NOMO-1 treated with dmso at 0.1 percent for 144 hours (cell line): ENCODE data around the gene ZNF333.

ENCODE experiments used
- DNase-seq: peaks from one replicate; lab custom pipeline; 2025; ENCODE audit not compliant: unreplicated experiment; lab: John Stamatoyannopoulos, UW

The ZNF333 gene

GRCh38 chr19:14689598-14690503 is at the start of gene ZNF333:
Gene ZNF333, plus strand, starts transcription at chr19:14690048. Its CDS starts 3,444 bp downstream, at chr19:14693492.
- DNase-seq = peak; percentile 91

GRCh38 chr19:14648506-14648905 is 41.3 kb upstream of the ZNF333 start:
- no peak for DNase-seq

DNA sequence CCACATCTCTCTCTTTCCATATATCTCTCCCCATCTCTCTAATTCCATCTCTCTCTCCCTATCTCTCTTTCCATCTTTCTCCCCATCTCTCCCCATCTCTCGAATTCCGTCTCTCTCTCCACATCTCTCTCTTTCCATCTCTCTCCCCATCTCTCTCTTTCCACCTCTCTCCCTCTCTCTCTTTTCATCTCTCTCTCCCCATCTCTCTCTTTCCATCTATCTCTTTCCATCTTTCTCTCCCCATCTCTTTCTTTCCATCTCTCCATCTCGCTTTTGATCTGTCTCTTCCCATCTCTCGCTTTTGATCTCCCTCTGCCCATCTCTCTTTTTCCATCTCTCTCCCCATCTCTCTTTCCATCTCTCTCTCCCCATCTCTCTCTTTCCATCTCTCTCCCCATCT is 40.8 kb upstream of the ZNF333 start:
- DNase-seq = no peak

- no peak for DNase-seq
These were observed 39.7 kb upstream of the ZNF333 start for GRCh38 chr19:14650161-14650560.

DNA sequence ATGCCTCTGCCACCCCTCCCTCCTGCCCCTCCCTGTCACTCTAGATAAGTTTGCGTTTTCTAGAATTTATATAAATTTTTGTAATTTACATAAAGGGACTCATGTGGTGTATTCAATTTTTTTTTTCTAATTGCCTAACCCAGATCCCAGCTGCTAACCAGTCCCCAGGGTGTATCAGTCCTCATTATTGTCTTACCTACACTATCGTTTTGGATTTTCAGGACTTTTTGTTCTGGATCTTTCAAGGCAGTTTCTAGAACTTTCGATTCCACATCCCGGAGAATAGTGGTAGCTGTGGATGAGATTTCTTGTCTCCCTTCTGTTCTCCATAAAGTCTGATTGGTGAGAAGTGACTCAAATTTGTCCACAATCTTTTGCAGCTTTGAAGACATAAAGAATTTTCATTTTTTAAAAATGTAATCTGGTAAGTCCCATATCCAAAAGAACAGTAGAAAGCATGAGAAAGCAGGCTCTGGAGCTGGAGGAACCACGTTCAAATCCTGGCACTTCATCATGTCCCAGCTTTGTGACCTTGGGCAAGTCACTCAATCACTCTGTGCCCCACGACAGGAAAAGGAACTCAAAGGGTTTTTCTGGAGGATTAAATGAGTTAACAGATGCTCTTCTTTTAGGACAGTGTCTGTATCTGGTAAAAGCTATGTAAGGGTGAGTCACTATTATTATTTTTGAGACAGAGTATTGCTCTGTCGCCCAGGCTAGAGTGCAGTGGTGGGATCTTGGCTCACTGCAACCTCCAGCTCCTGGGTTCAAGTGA is 34.9 kb upstream of the ZNF333 start:
- no peak for DNase-seq

- DNase-seq = no peak
These were observed 34.1 kb upstream of the ZNF333 start for GRCh38 chr19:14655726-14656125.

DNA sequence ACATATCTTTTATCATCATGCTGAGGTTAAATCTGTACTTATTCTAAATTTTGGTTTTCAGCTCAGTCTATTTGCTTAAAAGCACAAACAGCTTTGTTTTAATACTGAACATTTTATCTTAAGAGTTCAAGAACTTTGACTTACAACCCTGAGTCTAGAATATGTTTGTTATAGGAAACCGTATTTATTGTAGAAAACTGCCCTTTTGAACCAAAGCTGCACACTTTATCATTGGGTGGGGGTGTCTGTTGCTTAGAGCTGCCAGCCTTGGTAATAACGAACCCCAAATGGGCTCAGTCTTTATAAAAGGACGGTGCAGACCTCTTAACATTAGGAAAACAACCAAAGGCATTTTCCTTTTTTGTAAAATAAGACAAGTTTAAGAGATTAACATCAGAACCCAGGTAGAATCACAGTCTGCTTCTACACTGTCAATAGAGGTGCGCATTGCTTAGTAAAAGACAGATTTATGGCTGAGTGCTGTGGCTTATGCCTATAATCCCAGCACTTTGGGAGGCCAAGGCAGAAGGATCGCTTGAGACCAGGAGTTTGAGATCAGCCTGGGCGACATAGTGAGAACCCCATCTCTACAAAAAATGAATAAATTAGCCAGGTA is 29.9 kb upstream of the ZNF333 start:
- no peak for DNase-seq

DNA sequence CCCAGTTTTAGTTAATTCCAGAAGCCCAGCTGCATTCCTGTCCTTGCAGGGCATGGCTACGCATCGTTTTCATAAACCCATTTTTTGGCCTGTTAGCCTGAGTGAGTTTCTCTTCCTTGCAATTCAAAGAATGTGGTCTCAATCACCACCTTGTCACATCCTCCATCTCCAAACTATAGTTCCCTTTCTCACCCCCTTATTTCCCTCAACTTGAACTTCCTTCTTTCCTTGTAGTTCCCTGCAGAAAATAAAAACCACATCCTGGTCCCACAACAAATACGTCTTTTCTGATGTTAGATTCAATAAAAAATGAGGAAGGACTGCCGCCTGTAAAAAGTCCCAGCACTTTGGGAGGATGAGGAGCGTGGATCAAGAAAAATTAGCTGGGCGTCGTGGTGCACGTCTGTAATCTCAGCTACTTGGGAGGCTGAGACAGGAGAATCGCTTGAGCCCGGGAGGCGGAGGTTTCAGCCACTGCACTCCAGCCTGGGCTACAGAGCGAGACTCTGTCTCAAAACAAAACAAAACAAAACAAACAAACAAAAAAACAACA is 28.4 kb upstream of the ZNF333 start:
- DNase-seq = peak; percentile 43

GRCh38 chr19:14669940-14670339 is 19.9 kb upstream of the ZNF333 start:
- DNase-seq = no peak

DNA sequence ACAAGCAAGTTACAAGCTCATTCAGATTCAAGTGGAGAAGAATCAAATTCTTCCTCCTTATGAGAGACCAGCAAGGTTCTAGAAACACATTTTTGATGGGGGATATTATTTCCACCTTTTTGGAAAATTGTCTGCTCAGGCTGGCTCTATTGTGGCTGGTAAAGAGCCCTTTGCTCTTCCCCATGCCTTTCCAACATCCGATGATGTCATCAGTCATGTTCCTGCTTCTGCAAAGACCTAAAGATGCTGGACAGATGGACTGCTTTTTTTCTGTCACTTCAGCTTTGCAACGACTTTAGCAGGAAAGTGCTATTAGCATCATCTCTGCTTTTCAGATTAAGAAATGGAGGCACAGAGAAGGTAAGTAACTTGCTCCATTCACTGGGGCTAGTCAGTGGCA is 19.4 kb upstream of the ZNF333 start:
- DNase-seq = no peak

DNA sequence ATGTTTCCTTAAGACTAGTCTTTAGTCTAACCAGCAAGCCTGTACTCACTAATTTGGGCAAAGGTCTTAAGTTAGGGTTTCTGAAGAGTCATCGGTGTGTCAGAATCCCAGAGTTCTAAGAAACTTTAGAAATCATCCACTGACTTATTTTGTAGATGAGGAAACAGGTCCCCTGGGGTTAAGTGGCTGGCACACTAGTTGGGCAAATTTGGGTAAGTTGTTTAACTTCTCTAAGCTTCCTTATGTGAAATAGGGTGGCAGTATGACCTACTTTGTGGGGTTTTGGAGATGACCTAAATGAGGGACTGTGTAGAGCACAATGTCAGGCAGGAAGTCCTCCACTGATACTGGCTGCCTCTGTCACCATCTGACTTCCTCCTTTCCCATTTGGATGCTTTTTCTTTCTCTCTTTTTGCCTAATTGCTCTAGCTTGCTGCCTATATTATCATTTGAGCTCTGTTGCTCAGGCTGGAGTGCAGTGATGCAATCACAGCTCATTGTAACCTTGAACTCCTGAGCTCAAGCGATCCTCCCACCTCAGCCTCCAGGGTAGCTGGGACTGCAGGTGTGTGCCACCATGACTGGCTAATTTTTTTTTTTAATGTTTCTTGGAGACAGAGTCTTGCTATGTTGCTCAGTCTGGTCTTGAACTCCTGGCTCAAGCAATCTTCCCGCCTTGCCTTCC is 17.5 kb upstream of the ZNF333 start:
- peak; percentile 63 for DNase-seq

GRCh38 chr19:14673088-14673487 is 16.8 kb upstream of the ZNF333 start:
- no peak for DNase-seq

GRCh38 chr19:14674764-14675163 is 15.1 kb upstream of the ZNF333 start, which contains the start of gene ADGRE3:
Gene ADGRE3, minus strand, starts transcription at chr19:14674844. Its CDS starts 74 bp downstream, at chr19:14674770.
- DNase-seq = peak; percentile 51

- DNase-seq = no peak
These were observed 13.1 kb upstream of the ZNF333 start for GRCh38 chr19:14676762-14677161.

DNA sequence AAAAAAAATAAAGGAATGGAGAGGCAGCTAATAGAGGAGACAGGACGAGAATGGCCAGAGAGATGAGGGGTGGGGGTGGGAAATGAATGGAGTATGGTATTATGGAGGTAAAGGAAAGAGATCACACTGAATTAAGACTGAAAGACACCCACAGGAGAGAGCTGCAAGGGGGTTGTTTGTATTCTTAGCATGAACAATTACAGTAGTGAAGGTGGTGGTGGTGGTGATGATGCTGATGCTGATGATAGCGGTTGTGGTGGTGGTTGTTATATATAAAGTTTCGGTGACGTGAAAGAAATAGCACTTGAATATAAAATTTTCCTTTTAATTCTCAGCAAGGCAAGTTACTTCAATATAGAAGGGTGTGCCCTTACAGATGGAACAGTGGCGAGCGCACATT is 12.4 kb upstream of the ZNF333 start:
- DNase-seq = no peak

DNA sequence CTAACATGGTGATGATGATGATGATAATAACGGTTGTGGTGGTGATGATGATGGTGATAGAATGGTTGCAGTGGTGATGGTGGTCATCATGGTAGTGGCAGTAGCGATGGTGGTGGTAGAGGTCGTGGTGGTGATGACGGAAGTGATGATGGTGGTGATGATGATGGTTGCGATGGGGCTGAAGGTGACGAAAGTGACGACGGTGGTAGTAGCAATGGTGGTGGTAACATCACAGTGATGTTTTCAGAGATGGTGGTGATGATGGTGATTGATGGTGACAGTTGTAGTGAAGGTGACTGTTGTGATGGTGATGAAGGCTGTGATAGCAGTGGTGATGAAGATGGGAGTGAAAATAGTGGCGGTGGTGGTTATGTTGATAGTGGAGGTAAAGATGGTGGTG is 11.6 kb upstream of the ZNF333 start:
- DNase-seq = no peak

DNA sequence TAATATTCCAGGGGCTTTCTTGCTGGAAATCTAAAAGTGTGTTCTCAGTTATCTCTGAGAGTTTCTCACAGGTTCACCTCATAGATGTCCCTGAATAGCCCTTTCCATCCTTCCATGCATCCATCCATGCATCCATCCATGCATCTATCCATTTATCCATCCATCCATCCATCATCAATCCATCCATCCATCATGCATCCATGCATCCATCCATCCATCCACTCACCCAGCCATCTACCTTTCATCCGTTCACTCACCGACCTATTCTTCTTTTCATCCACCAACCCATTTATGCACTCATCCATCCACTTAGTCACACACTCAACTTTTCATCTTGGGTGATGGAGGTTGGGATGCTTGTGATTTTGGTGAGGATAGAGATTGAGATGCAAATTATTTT is 7.8 kb upstream of the ZNF333 start:
- DNase-seq = no peak

DNA sequence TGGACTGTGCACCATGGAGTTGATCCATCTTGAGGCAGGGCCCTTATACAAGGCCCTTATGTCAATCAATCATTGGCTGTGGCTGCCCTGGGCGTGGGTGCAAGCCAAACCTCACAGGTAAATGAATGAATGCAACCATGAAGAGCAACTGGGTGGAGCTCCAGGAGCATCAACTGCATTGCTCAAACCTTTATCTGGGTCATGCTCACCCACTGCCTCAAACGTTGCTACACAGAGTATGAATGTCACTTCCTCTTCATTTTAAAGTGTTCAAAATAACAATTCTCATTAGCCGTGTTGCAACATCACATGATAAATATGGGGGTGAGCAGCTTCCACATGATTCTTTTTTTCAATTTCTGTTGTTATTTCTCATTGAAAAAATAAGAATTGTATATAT is 6.4 kb upstream of the ZNF333 start:
- DNase-seq = peak; percentile 84

- DNase-seq = no peak
These were observed 3.4 kb upstream of the ZNF333 start for GRCh38 chr19:14686411-14686810.

- no peak for DNase-seq
These were observed 4.9 kb downstream of the ZNF333 start for GRCh38 chr19:14694641-14695266.
